ENCODE results near the gene SLC12A8. TPM values are rescaled to one million over a fixed set of nuclear protein-coding genes. Genes with fewer than 3 reads are reported as not detected.

SLC12A8 gene
- total and polyA plus RNA-seq, 10 of the 15 experiments (the other 5 are each of a cell fraction or from before 2014, with no cell fraction given) = 2.5 to 71.6 (median 50.1) TPM

DNA sequence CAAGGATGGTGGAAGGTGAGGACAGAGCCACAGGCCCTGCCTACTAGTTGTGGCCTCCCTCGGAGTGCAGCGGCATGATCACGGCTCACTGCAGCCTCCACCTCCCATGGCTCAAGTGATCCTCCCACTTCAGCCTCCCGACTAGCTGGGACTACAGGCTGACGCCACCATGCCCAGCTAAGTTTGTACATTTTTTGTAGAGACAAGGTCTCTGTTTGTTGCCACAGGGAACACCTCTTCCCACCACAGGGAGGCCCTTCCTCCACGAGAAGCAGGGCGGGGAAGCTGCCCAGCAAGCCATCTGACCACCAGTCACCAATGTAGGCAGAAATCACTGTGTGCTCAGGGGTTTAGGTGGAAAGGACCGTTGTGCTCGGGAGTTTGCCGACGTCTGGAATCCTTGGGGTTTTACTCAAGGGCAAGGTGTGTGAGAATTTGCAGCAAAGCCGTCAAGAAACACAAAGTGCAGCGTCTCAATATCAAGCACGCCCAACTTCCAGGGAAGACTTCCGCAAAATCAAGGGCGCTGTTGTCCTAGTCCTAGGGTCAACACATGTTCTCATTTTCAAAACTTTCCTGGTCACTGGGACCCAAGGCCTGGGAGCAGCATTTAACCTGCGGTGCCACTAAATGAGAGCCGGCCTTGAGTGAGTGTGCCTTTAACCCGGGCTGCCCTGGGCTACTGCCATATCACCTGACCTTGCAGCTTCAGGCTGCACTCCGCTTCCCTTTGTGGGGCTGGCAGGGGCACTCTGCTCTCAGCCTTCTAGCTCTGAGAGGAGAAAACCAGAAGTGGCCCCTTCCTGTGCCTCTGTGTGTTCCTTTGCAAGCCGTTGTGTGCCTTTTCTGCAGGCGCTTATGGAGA, 65.7 kb downstream of the SLC12A8 start:
- no peak for FAIRE-seq
- BruUV-seq (replicated peaks) = no TSS peak
- Histone ChIP-seq H3K9ac (ENCODE audit: control insufficient read depth, insufficient read depth, low read length) (peak overlapping the region; percentile 25; the same call in 1 of the 2 replicates), H3K4me2 (ENCODE audit: control insufficient read depth, insufficient read depth) (peak overlapping the region; percentile 78), H3K36me3 (ENCODE audit: control insufficient read depth in 2 of 2, insufficient read depth in 2 of 2, low read length in 1 of 2) (no peaks in the 10 kb centered on the region), H3K27ac (ENCODE audit: control insufficient read depth, insufficient read depth) (peak overlapping the region; percentile 66), H3K79me2 (ENCODE audit: control insufficient read depth, insufficient read depth, low read length) (no peaks in the 10 kb centered on the region; the same call in 1 of the 2 replicates), H2AFZ (ENCODE audit: control insufficient read depth, low read depth, low read length) (peak overlapping the region; percentile 47), H3K9me3 (replicated peaks; ENCODE audit: control insufficient read depth, insufficient read depth, low read length) (no peaks in the 10 kb centered on the region), H3K4me3 (peak overlapping the region; percentile 3; the same call in 1 of the 2 replicates), H4K20me1 (ENCODE audit: control insufficient read depth, insufficient read depth) (no peaks in the 10 kb centered on the region), H3K27me3 (replicated peaks in 1 of 2; ENCODE audit: control insufficient read depth in 2 of 2, insufficient read depth in 2 of 2, low read length in 1 of 2) (no peaks in the 10 kb centered on the region), H3K4me1 (ENCODE audit: control insufficient read depth, insufficient read depth, low read length) (peaks cover 78% of the 10 kb centered on the region)
- WGBS (ENCODE audit: insufficient coverage, insufficient replicate concordance, low lambda C conversion rate, missing lambda C conversion rate) = 91% methylated on average over 21 of the region's 22 CpGs
- peak; percentile 84 for ATAC-seq
- TF ChIP-seq POLR2AphosphoS5 (IDR thresholded peaks at IDR 0.05; ENCODE audit: low read length) (0 out of 2 replicates have a peak, but pooled peaks have one; percentile 33), SPI1 (IDR thresholded peaks at IDR 0.05; ENCODE audit: borderline replicate concordance, insufficient read depth, low read depth, low read length) (peak; percentile 37; the same call in 1 of the 2 replicates), TAF1 (IDR thresholded peaks at IDR 0.05; ENCODE audit: borderline replicate concordance, low read depth, low read length) (0 out of 2 replicates have a peak, but pooled peaks have one; percentile 22), GATAD2B (conservative IDR thresholded peaks at IDR 0.05; ENCODE audit: low read depth) (no peak), POLR2A (IDR thresholded peaks at IDR 0.05; ENCODE audit: low read depth, low read length) (peak; percentile 36; the same call in 1 of the 2 replicates)
- TF ChIP-seq, protein P1, sequence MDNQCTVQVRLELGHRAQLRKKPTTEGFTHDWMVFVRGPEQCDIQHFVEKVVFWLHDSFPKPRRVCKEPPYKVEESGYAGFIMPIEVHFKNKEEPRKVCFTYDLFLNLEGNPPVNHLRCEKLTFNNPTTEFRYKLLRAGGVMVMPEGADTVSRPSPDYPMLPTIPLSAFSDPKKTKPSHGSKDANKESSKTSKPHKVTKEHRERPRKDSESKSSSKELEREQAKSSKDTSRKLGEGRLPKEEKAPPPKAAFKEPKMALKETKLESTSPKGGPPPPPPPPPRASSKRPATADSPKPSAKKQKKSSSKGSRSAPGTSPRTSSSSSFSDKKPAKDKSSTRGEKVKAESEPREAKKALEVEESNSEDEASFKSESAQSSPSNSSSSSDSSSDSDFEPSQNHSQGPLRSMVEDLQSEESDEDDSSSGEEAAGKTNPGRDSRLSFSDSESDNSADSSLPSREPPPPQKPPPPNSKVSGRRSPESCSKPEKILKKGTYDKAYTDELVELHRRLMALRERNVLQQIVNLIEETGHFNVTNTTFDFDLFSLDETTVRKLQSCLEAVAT (IDR thresholded peaks at IDR 0.05) = peak; percentile 84
- TF ChIP-seq, protein P2, sequence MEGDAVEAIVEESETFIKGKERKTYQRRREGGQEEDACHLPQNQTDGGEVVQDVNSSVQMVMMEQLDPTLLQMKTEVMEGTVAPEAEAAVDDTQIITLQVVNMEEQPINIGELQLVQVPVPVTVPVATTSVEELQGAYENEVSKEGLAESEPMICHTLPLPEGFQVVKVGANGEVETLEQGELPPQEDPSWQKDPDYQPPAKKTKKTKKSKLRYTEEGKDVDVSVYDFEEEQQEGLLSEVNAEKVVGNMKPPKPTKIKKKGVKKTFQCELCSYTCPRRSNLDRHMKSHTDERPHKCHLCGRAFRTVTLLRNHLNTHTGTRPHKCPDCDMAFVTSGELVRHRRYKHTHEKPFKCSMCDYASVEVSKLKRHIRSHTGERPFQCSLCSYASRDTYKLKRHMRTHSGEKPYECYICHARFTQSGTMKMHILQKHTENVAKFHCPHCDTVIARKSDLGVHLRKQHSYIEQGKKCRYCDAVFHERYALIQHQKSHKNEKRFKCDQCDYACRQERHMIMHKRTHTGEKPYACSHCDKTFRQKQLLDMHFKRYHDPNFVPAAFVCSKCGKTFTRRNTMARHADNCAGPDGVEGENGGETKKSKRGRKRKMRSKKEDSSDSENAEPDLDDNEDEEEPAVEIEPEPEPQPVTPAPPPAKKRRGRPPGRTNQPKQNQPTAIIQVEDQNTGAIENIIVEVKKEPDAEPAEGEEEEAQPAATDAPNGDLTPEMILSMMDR (IDR thresholded peaks at IDR 0.05 in 2 of 3, conservative IDR thresholded peaks at IDR 0.05 in 1 of 3; ENCODE audit: control insufficient read depth in 2 of 3, extremely low read depth in 1 of 3, insufficient read depth in 1 of 3, low read depth in 3 of 3, low read length in 3 of 3) = no peak
- TF ChIP-seq, protein P3, sequence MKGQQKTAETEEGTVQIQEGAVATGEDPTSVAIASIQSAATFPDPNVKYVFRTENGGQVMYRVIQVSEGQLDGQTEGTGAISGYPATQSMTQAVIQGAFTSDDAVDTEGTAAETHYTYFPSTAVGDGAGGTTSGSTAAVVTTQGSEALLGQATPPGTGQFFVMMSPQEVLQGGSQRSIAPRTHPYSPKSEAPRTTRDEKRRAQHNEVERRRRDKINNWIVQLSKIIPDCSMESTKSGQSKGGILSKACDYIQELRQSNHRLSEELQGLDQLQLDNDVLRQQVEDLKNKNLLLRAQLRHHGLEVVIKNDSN (IDR thresholded peaks at IDR 0.05; ENCODE audit: borderline replicate concordance, extremely low read length, insufficient read depth, low read depth, low read length) = peak; percentile 12
- DNase-seq (ENCODE audit: low read depth, low spot score) = no peak
- ChIA-PET RAD21 (ENCODE audit: unreplicated experiment) (interaction anchor here (1.1 to 12.0 kb wide), 3 partner anchors 26 to 48 kb away, joined by 3 to 106 read pairs (median 3); no protein-coding TSS in a partner anchor), POLR2A (no interaction called here), CTCF (interaction anchor here (0.9 to 1.2 kb wide), 2 partner anchors 26 to 218 kb away, joined by 3 to 4 read pairs; no protein-coding TSS in a partner anchor), SMC1A (ENCODE audit: uncharacterized antibody, unreplicated experiment) (interaction anchor here (0.7 to 9.3 kb wide), 10 partner anchors 10 to 440 kb away, joined by 3 to 54 read pairs (median 4); no protein-coding TSS in a partner anchor)
- intact Hi-C loops (cut with micrococcal nuclease; ENCODE audit: unreplicated experiment) = no loop called here
- in situ Hi-C loops (cut with MboI) = no loop called here
